SKM-1 (cell line): ENCODE data around the gene TTC38.

ENCODE experiments used
- DNase-seq: peaks from one replicate; lab custom pipeline; 2025; ENCODE audit not compliant: unreplicated experiment; lab: John Stamatoyannopoulos, UW

The TTC38 gene

DNA sequence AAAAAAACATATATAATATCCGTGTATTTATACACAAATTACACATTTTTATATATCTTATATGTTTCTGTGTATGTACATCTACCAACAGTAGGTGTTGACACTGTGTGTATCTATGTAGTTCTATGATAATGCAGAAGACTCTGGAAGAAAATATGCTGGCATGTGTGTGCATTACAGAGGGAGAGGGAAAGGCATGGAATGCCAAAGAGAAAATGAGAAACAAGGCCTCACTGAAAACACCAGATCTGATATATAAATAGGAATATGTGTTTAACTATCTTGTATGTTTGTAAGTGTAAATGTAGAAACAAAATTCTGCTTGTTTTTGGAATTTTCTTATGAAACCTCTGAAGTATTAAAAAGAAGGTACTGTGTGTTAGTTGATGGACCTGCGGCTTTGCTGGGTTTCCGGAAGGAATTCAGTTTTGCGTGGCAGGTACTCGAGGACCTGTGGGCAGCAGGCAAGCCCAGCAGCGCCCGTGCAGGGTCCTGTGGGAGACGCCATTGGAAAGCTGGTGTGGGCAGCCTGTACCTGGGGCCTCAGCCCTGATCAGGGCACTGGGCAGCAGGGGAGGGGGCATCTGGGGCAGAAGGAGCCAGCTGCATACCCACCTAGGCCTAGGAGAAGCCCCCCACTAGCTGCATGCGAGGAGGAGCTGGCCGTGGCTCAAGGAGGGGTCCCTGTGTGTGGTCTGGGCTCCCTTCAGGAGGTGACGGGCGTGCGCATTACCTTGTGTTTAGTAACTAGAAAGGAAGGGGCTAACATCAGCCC is 60.1 kb downstream of the TTC38 start:
- DNase-seq = no peak

- DNase-seq = no peak
Measured at GRCh38 chr22:46328797-46329196, 61.0 kb downstream of the TTC38 start.

- DNase-seq = no peak
Measured at GRCh38 chr22:46329616-46330015, 61.8 kb downstream of the TTC38 start.

- DNase-seq = no peak
Measured at GRCh38 chr22:46330426-46330825, 62.6 kb downstream of the TTC38 start.

GRCh38 chr22:46331496-46331895 is 63.7 kb downstream of the TTC38 start:
- no peak for DNase-seq

- peak; percentile 81 for DNase-seq
Measured at GRCh38 chr22:46335201-46336118, 67.7 kb downstream of the TTC38 start, which contains the start of gene TRMU. Gene TRMU, plus strand, starts transcription at chr22:46335714. Its CDS starts 51 bp downstream, at chr22:46335765.

DNA sequence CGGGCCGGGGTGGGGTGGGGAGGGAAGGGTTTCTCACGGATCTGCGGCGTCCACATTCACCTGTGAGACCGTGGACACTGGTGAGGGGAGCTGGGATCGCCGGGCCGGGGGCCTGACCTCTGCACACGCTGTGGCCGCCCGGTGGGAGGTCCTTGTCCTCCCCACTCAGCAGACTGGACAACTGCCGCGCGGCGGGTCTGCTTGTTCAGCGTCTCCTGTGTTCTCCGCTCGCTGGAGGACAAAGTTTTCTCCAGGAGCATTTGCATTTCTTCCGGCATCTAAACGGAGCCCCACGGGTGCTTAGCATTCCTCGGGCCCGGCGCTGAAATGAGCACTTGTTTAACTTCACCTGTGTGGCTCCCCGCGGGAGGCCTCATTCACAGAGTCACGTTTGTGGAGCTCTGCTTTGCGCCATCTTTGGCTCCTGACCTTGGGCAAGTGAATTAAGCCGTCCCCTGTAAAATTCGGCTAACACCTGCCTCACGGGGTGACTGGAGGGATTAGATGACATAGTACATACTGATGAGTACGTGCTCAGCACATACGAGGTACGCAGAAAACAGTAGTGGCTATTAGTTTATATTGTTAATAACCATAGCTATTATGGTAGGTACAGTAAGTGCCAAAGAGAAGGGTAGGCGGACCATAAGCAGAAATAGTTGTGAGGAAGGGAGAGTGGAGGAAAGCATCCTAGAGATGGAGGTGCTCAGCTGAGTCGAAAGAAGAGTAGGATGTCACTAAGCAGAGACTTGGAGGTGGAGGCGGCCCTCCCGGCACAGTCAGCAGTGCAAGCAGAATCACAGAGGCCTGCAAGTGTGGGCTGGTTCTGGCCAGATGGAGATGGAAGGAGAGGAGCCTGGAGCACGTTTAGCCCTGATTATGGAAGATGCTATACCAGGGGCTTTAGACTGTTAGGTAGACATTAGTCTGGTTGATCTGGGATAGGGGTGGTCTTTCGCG is 68.6 kb downstream of the TTC38 start:
- DNase-seq = no peak

- no peak for DNase-seq
Measured at GRCh38 chr22:46337870-46338269, 70.1 kb downstream of the TTC38 start.

DNA sequence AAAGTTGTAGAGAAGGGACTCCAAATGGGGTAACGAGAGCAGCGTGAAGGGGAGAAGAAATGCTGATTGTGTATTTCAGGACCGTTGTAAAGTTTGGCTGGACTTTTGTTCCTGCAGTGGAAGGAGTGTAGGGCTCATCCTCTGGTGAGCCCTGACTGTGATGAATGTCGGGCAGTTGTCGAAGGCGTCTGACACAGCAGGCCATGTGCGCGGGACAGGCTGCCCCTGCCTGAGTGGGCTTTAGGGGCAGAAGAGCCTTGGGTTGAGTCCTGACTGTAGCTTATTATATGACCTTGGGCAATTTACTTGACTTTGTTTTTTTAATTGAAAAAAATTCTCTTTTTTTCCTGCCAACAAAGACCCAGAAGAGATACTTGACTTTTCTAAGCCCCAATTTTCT is 70.8 kb downstream of the TTC38 start:
- no peak for DNase-seq

DNA sequence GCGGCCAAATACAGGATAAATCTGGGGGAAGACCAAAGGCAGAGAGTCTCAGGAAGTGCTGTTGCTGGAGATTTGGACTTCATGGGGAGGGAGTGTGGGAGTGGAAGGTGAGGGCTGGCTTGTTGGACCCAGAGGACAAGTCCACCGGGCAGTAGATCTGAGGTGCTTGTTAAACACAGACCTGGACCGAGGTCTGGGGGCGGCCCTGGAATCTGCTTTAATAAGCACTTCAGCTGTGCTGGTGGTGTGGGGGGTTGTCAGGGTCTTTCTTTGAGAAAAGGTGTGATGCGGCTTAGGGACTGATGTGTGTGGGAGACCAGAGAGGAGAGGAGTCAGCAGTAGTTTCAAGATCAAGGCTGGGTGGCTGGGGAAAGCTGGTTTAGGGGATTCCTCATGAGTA is 72.1 kb downstream of the TTC38 start:
- no peak for DNase-seq

GRCh38 chr22:46340676-46341075 is 72.9 kb downstream of the TTC38 start:
- no peak for DNase-seq
